Limb (tissue), 2 donors: ENCODE measurements around the gene BICC1.
A peak's percentile ranks its signal among the peaks of the same experiment; 100 is the strongest.

Experiments
- DNase-seq, 2 donors: peaks; one replicate each; pipeline ENCODE4 v3.0.0-alpha.2; 2016; ENCODE audit errors: extremely low spot score in 2 of 2

BICC1 gene

GRCh38 chr10:58556516-58557165 is 44.0 kb downstream of the BICC1 start:
- no peak for DNase-seq

GRCh38 chr10:58557714-58558113 is 45.0 kb downstream of the BICC1 start:
- DNase-seq, result no peak

- DNase-seq, result no peak
These were observed 47.4 kb downstream of the BICC1 start for GRCh38 chr10:58560068-58560467.

DNA sequence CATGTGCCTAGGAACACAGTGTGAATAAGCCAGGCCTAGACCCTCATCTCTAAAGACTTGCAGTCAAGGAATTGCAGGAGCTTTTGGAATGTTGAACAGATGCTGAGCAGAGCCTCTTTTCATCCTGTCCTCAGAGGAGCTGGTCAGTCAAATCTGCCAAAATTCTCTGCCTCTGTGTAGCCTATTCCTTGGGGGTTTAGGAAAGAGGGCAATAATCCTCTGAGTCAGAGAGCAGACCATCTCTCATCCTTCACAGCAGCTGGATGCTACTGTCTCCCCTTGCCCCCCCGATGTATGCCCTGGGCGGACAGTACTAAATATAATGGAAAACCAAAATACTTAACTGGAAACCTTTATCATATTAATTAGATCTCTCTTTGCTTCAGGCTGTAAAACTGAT is 52.6 kb downstream of the BICC1 start:
- no peak for DNase-seq

DNA sequence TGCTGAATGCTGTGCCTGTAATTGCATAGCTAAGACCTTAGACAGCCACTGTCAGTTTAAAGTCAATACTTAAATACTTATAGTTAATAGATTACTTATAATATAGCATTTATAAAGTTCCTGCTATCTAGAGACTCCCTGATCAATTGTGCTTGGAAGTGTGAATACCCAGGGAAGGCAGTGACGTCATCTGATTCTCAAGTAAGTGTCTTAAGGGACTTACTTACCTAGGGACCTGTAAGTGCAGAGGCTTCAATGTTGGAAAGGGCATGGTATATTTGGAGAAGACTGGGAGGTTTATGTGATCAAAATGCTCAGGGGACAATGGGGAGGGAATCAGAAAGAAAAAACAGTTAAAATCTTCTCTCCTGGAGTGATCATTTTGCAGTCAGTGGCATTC is 55.0 kb downstream of the BICC1 start:
- DNase-seq, result no peak

- no peak for DNase-seq
These were observed 55.8 kb downstream of the BICC1 start for GRCh38 chr10:58568428-58568935.

- DNase-seq, result no peak
These were observed 57.6 kb downstream of the BICC1 start for GRCh38 chr10:58570307-58570723.

- no peak for DNase-seq
These were observed 58.3 kb downstream of the BICC1 start for GRCh38 chr10:58570979-58571378.

DNA sequence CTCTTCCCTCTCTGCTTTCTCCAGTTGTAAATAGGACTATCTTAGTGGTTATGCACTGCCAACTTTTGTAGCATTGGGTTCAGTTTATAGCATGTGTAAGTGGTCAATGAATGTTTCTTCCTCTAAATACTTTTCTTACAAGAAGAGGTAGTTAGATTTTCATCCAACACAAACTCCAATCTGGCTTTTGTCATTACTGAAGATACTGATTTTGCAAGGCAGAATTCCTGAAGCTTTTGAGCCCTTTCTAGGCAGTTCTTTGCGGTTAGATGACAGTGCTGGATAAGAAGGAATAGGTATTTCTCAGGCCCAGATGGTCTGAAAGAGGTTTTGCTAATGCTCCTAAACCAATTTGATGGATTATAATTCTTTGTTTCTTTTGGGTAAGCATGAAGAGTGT is 60.5 kb downstream of the BICC1 start:
- DNase-seq, result no peak

- no peak for DNase-seq
These were observed 61.4 kb downstream of the BICC1 start for GRCh38 chr10:58574058-58574457.

DNA sequence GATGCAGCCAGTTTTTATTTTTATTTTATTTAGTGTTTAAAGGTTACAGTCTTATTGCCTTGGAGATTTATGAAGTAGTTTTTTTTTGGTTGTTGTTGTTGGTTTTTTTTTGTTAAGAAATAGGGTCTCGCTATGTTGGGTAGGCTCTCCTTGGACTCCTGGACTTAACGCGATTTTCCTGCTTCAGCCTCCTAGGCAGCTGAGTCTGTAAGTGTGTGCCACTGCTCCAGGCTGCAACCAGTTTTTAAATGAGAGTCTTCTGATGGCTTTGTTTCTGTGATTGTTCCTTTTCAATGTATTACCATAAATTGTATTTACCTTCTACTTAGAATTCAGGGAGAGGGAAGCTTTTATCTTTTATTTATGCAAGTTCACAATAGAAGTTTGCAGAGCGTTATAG is 62.8 kb downstream of the BICC1 start:
- DNase-seq, result no peak

GRCh38 chr10:58576751-58577436 is 64.2 kb downstream of the BICC1 start:
- DNase-seq, result no peak

DNA sequence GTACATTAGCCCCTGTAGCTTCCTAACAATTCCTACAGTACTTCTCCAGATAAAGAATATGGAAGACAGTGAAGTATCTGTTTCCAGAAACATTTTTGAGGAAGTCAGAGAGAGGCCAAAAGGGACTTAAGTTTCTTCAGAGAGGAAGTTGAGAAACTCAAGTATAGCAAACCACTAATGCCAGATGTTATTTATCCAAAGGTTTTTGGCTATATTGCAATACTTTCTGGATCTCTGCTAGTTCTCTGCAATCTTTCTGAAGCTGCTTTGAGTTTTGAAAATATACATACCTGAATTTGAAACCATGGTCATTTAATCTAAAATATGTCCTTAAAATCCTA is 64.7 kb downstream of the BICC1 start:
- DNase-seq, result peak in 1 of 2 donors; percentile 85

DNA sequence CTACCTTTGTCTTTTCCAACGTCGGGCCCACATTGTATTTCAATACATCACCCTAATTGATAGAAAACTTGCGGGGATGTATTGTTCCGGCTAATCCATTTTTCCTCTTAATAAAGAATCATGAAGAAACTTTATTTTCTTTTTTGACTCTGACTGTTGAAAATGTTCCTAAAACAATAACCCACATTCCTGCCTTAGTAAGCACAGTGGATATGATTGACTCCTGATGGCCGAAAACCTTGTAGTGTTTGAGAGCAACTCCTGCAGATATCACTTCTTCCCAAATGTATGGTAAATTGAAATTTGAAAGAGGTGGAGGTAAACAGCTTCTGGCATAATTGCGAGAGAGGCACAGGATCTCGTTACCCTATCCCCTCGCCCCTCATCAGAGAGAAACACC is 65.7 kb downstream of the BICC1 start:
- DNase-seq, result no peak

GRCh38 chr10:58579011-58579655 is 66.5 kb downstream of the BICC1 start:
- no peak for DNase-seq

- DNase-seq, result no peak
These were observed 69.4 kb downstream of the BICC1 start for GRCh38 chr10:58582045-58582444.

DNA sequence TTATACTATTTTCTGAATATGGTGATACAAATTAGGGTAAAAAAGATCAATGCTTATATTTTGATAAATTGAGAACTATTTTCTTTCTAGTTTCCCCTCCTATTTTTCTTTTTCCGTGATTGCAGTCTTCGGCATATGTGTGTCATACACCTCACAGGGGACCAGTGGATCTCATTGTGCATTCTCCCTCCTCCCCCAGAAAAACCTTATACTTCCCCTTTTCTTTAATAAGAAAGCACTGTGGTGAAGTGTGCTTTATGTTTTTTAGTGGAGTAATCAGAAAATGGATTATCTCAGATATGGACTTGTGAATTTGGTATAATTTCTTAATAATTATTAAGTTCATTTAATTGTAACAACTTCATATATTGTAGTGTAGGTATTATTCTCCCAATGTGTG is 72.8 kb downstream of the BICC1 start:
- DNase-seq, result no peak

DNA sequence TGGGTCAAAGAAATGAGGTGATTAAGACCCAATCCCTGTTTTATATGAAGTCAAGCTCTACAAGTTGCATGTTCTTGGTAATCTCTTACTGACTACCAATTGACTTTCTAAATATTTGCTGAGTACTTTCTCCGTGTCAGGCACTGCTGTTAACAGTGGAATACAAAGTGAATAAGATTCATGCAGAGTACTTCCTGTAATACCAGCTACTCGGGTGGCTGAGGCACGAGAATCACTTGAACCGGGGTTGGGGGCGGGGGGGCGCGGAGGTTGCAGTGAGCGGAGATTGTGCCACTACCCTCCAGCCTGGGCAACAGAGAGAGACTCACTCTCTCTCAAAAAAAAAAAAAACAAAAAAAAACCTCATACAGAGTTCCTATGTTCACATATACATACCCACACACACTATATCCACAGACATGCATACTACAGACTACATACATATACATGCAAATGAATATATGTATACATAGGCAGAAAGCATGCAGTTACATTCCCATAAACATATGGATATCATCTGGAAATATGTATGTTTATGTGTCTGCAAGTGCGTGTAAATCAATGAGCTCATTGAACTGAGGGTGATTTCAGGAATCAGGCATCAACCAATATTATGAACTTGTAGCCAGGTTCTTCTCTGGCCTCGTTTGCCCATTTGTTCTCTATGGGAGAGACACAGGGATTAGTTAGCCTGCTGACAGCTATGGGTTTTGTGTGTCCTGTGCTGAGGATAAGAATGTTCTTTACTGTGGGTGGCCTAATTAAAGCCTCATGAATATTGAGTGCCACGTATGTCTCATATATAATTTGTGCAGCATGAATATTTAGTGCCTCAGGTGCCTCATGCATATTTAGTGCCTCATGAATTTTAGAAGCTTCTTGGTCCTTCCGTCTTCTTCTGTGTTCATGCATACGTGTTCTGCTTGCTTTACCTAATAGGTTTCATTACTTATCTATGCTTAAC is 73.9 kb downstream of the BICC1 start:
- DNase-seq, result no peak

DNA sequence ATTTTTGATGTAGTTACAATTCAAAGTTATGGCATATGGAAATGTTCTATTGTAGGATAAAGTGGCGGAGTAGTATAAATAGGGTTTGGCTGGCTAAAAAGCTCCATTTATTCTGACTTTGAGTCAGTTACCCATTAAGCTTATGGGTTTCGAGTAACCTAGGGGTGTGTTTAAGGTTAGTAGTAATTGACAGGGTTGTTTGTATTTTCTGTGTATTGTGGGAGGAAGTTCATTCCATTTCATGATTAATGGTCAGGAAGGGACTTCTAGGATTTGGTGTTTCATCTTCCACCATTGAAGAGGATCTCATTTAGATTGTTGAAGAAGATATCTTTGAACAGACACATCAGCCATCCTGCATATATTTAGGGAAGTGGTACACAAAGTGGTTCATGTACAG is 75.0 kb downstream of the BICC1 start:
- DNase-seq, result no peak

- no peak for DNase-seq
These were observed 76.1 kb downstream of the BICC1 start for GRCh38 chr10:58588673-58589265.

GRCh38 chr10:58590152-58590840 is 77.6 kb downstream of the BICC1 start:
- peak in 1 of 2 donors; percentile 65 for DNase-seq
